ENCODE results near the gene WWC1.
"Not testable (repeated sequence)": the region's sequence is repeated elsewhere in the genome, so short reads cannot be mapped to it uniquely, and the experiment has no call there.

WWC1 gene

DNA sequence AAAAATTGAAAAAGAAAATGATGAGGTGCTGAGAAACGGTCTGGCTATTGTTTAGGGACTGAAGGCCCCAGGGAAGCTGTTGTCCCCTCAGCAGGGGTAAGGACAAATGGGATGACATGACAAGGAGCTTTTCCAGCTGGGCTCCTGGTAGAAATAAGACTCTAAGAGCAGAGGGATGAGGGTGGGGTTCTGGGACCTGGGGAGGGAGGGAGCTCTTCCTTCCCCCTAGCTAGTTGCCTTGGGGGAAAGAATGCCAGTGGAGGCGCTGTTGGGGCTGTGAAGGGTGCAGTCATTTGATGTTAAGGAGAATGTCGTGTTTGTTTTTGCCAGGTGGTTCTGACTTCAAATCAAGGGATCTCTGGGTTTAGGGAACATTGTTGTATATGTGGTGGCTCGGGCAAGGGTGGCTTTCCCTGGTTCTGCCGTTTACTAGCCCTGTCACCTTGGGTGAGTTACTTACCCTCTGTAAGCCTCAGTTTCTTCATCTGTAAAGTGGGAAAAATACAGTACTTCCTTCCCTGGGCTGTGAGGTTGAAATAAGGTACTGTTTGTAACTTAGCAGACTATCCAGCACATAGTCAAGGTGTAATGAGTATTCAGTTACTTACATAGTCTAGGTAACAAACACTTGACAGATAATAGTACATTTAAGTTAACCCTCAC lies 47.8 kb downstream of the WWC1 start:
- DNase-seq, result no peak

DNA sequence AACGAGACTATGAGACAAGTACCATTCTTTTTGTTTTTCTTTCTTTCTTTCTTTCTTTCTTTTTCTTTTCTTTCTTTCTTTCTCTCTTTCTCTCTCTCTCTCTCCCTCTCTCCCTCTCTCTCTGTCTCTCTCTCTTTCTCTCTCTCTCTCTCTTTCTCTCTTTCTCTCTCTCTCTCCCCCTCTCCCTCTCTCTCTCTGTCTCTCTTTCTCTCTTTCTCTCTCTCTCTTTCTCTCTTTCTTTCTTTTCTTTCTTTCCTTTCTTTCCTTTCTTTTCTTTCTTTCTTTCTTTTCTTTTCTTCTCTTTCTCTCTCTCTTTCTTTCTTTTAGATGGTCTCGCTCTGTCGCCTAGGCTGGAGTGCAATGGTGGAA lies 48.3 kb downstream of the WWC1 start:
- not testable (repeated sequence) for DNase-seq

DNA sequence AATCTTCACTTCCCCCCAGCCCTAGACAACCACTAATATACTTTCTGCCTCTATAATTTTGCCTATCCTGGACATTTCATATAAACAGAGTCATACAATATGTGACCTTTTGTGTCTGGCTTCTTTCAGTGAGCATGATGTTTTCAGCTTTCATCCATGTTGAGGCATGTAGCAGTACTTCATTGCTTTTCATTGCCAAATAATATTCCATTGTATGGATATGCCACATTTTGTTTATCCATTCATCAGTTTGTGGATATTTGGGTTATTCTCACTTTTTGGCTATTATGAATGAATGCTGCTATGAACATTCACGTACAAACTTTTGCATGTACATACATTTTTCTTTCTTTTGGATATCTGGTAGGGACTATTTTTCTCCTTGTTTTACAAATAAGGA lies 49.0 kb downstream of the WWC1 start:
- DNase-seq, result no peak

DNA sequence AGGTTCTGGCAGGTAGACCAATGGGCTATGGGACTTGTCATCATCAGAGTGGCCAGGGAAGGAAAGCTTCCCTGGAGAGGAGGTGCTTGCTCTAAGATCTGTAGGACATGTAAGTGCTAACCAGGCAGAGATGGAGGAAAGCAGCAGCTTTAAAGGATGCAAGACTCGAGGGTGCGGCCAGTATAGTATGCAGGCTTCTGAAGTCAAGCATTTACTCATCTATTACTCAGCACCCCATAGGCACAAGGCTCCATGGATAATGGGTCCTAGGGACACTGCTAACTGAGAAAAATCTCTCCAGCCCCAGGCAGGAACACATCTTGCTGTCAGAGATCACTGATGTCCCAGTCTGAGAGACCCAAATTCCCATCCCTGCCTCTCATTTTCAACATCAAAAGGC lies 49.7 kb downstream of the WWC1 start:
- DNase-seq, result no peak

DNA sequence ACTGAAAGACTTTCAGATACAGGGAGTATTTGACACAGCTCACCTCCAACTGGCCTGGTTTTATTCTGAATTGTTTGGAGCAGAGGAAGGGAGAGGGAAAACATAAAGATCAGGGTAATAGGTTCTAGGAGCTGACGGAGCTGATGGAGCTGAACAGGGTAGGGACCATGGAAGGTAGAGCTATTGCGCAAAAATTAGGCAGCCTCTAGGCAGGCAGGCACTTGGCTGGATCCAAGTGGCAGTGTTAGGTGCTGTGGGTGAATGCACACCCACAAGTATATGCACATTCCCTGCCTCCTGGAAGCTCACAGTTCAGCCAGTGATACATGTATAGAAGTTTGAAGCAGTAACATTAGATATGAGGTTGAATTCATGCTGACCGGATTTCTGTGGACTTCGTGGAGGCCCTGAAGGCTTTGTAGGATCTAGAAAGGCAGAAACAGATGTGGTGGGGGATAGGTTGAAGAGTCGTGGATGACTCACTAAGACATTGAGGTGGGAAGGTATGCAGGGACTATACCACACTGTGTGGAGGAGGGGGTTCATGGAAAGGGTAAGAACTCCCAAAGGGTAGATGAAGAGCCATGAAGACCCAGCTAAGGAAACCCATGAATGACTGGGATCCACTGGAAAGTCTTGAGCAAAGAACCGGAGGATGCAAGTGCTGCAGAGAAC lies 50.8 kb downstream of the WWC1 start:
- DNase-seq, result no peak

DNA sequence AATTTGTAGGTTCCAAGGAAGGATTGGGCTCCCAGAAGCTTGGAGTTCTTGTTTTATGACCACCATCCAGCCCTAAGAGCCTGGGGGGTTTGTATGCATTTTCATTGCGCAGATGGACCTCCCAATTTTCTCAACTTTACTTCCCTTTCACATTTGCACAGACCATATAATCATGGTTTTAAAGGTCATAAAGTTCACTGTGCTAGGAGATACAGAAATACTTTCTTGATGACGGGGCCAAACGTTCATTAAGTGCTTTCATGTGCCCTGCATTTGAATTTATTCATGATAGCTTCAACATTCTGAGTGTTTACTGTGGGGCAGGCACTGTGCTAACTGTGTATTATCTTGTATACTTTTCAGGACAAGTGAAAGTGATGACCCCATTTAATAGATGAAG lies 51.5 kb downstream of the WWC1 start:
- no peak for DNase-seq

DNA sequence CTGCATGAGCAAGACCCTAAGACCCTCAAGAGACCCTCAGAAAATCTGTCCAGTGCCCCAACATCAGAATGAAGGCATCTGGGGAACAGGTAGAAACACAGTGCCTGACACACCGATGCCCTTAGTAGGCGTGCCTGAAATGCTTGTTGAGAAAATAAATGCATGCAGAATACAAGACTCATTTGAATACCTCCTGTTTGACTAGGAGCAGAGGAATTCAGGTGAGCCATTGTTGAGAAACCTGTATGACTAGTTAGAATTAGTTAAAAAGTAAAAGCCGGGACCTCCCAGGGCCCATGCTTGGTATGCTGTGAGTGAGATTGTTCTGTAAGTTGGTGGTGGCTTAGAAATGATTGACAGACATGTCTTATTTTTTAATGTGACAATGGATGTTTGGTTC lies 55.0 kb downstream of the WWC1 start:
- DNase-seq, result no peak

DNA sequence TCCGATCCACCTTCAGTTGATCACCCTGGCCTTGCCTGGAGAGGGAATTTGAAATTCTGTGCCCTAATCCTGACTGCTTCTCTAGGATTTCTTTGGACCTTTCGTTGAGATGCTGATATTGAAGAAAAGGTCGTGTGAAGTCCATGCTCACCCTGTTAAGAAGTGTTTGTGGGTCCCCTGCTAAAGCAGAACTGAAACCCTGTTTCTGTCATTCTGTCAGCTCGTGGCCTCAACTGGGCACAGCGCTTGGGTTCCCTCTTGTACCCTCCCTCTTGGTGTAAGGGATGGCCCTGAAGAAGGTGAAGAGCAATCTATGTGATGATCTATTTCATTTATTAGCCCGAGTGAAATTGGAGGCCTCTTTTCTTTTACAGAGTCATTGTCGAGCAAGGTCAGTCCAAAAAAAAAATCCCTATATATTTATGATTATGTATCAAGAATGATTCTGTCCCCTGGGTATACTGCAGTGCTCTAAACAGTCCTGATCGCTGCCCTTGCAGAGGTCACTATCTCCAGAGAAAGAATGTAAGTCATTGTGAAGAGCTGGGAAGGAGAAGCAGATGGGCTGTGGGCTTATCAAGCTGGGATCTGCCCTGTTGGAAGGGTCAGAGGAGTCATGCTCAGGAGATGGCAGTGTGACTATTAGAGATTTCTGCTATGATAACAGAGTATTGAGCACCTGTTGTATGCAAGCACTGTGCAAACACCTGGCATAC lies 56.1 kb downstream of the WWC1 start:
- DNase-seq, result no peak

DNA sequence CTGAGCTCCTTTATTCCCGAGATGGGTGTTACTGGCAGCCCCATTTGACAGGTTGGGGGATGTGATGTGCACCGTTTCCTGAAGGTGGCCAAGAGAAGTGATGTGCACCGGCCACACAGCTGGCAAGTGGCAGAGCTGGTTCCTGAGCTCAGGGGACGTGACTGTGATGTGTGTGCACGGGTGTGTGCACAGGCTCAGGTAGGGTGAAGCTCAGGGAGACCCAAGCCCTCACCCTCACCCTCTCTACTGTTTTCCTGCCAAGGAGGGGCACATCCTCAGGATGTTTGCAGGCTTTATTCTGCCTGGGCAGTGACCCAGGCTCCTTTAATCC lies 56.6 kb downstream of the WWC1 start:
- no peak for DNase-seq

DNA sequence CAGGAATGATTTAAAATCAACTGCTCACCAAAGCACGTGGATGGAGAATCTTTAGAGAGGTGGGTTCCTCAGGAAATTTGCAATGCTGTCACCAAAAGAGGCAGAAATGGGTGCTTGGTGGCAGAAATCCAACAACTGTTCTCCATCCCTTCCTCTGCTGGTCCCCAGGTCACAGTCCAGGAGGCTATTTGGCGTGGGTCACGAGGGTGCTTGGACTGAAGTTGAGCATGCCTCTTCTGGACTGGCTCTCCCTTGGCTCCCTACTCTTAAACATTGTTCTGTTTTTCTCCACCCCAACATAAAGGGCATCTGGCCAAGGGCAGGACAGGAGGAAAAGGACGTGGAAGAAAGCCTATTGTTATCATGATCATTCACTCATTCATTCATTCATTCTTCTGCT lies 58.9 kb downstream of the WWC1 start:
- no peak for DNase-seq

DNA sequence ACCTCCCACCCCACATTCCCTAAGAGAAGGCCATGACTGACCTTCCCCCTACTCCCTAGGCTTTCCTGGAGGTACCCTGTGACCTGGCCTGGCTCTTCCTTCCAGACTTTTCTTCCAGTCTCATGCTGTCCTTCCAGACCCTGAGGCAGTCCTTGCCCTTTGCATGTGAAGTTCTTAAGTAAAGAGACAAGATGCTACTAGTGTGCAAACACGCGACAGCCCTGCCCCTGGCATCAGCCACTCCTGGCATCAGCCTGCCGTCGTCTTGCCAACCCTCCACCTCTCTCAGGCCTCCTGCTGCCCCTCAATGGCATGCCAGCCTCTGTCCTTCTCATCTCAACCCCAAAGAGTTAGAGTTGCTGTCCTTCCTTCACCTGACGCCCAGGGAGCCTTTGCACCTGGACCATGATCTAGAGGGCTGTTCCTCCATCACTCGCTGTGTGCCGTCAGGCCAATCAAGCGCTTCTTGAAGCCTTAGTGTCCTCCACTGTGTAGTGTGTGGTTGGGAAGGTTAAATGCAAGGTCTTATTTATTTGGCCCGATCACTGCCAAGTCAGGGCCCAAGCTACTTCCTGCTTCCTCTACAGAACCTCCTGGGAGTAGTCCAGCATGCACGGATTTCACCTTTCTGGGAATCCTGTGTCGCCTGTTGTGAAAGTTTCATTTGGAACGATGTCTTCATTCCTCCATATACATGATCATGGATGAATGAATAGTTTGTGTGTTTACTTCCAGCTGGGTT lies 61.9 kb downstream of the WWC1 start:
- DNase-seq, result no peak

DNA sequence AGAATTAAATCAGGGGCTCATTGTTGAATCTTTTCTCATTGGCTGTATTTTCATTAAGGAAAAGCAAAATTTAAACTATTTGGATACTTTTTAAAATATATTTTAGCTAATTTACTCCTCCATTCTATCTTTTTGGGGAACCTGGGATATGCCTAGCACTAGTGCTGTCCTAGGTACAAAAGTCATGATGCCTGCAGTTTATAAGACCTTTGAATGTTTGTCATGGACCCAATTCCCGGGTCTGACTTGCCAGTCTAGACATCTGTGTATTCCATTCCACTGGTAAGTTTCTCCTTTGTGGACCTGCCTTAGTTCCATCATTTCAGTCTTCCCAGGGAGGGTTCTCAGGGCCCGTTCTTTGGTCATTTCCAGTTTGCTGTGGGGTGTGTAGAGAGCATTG lies 63.0 kb downstream of the WWC1 start:
- no peak for DNase-seq

DNA sequence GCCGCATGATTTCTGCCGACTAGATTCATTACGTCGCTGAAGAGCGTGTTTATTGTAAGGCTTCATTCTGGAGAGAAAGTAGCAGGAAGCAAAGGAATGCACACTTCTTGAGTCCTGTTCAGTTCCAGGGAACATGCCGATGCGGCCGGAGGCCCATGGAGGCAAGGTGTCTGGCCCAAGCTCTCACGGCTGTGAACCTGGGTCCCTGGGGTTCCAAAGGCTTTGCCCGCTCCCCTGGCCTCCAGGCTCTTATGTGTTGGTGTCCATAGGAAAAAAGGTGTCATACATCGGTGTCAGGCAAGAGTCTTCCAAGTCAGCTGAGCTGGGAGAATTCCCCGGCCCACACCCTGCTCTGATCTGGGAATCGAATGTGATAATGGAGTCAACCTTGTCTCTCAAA lies 64.7 kb downstream of the WWC1 start:
- no peak for DNase-seq

DNA sequence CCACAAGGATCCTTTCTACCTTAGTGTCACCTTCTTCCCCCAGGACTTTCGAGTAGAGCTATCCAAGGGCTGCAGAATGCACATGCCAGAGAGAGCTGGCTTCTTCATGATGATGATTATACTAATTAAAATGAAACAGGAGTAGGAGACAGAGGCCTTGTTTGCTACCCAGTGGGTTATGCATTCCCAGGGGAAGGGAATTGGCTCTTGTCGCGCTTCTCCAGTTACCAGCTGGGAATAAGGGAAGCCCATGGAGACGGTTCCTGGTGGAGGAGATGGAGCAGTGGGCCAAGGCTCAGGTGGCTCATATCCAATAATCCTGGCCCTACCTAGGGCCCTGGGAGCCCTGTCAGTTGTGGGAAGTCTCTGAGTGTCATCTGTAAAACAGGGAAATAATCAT lies 65.1 kb downstream of the WWC1 start:
- DNase-seq, result no peak

DNA sequence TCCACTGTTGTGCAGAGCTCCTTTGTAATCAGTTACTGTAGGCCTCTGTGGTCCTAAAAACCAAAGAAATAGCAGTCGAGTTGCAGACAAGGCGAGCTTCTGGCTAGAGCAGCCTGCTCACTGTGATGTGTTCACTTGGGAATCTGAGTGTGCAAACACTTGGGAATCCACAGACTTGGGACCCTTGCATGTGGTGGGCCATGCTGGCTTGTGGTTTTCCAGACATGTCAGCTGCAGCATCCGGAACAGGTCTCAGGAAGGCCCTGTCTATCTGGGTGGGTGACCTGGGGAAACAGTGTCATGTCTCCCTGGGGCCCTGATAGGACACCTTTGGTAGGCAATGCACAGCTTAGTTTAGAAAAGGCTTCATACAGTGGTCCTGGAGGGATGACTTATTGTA lies 66.4 kb downstream of the WWC1 start:
- DNase-seq, result no peak

DNA sequence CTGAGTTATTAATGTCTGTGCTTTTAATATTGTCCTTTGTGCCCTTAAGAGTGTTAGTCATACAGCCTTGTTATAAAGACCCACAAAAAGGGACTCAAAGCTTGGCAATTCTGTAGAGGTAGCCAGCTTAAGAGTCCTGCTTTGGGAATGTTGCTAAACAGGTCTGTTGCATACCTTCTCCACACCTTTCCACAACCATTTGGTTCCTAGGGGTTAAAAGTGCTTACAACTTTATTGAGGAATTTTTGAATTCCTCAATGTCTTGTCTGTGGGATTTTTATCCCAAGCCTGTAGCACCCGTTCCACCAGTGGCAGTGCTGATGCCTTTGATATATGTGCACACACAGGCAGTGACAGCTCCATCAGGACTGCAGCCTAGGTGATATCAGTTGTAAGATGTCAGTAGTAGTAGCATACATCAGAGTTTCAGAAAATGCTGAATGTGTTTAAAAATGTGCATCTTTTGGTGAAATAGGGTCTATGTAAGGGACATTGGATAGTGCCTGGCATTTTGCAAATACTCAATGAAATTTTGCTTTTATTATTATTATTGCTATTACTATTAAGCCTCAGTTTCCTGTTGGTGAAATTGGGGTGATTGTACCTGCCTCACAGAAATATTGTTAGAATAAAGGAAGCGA lies 68.5 kb downstream of the WWC1 start:
- DNase-seq, result no peak

DNA sequence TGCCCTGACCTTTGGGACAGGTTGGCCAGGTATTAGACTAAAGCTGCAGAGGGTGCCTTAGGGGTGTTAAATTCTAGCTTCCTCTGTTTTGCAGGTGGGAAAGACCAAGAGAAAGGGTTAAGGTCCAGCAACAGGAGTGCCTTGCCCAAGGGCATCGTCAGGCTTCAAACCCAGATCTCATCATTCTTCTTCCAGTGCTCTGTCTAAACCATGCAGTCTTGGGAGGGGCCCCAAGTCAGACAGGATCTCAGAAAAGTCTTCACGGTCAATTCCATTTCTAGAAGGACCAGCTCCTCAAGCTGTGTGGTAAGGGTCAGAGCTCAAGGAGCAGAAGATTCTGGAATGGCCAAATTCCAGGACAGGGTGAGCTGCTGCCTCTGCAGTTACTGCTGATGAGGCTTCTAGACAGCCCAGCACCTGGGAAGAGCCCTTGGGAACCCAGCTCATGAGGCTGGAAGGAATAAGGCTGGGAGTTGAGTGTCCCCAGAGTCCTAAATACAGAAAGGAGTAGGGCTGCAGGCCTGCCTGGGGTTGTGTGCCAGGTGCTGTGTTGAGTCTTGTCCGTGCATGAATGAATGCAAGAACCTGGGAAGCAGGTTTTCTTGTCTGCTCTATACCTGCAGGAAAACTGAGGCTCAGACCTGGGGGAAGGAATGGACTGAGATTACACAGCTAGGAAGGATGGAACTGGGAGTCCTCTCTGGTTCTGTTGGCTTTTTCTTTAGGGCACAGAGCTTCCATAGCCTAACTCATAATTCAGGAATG lies 69.3 kb downstream of the WWC1 start:
- no peak for DNase-seq

DNA sequence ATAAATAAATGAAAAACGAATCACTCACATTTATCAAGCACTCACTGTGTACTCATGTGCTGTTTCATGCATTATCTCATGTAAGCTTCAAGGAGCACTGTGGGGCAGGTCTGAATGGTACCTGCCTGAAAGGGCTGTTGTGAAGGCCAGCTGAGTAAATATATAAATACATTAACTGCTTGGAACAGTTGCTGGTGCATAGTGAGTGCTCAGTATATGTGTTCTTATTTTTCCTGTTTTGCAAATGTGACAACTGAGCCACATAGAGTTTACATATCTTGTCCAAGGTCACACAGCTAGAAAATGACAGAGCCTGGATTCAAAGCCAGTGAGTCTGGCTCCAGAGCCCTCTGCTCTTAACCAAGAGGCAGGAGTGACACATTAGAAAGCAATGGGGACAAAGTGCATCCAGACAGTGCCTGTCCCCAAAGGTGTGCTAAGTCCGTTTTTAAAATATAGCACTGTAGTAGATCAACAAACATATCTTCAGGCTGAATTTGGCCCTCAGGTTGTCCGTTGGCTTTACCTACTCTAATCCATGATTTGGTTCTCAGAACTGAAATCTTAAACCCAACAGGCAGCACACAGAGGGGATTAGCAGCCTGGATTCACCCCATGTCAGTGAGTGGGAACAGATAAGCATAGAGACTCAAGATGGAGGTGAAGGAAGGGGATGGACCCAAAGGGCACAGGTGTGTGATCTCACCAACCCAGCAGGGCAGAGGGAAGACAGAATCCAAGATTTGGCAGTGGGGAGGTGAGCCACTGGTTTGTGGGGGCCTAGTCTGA lies 70.8 kb downstream of the WWC1 start:
- no peak for DNase-seq

DNA sequence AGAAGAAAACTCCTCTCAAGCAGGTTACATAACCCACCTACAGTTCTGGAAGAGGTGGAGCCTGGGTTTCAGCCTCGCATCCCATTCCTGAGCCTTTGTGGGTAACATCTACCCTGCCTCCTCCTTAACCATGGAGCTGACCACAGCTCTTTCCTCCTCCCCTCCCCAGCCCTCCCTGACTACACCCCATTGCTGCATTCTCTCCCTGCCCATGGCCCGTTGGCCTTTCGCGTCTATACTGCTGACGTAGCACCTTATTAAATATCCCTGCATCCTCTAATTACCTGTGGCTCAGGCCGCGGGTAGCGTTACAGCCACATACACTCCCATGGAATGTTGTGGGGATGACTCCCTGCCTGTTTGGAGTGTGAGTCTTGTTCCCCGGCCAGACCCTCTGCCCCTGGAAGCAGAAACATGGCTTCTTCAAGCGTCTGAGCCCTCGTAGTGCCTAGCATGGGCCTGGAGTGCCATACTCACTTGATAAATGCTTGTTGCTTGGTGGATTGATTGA lies 72.8 kb downstream of the WWC1 start:
- no peak for DNase-seq

DNA sequence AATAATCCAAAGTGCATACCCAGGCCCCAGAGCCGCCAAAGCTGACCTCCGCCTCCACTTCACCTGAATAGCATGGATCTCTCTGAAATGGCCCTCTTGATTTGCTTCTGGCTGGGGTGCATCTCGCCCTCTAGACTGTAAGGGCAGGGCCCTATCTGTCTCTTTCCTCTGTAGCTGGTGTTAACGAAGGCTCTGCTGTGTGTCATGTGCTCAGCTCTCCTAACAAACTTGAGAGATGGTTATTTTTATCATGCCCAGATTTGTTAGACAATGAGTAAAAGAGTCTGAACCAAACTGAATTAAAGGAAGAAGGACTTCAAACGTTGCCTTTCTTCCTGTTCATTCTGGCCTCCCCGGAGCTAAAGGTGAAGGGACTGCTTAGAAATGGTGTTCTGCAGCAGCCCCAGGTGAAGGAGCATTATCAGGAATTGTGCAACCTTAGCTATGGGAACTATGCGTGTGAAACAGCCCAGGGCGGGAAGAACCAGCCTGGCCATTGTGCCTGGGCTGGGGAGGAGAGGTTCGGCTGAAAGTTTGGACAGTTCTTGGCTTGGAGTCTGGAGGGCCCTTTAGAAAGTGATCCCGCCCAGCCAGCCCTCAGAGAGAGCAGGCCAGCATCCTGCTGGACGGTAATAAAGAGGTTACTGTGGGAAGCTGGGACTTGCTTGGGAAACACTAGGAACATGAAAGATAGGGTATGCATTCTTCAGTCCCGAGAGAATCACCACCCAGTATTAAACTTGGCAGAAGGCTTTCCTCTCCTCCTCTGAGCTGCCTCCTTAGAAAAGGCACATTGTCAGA lies 73.5 kb downstream of the WWC1 start:
- no peak for DNase-seq
